Measurements from ENCODE around the gene HSD3B7. TPM values are rescaled to one million over a fixed set of nuclear protein-coding genes. Genes with fewer than 3 reads are reported as not detected.

Gene HSD3B7
- total RNA-seq, 2 experiments from 2014 or later = 0.69 to 0.98 TPM

DNA sequence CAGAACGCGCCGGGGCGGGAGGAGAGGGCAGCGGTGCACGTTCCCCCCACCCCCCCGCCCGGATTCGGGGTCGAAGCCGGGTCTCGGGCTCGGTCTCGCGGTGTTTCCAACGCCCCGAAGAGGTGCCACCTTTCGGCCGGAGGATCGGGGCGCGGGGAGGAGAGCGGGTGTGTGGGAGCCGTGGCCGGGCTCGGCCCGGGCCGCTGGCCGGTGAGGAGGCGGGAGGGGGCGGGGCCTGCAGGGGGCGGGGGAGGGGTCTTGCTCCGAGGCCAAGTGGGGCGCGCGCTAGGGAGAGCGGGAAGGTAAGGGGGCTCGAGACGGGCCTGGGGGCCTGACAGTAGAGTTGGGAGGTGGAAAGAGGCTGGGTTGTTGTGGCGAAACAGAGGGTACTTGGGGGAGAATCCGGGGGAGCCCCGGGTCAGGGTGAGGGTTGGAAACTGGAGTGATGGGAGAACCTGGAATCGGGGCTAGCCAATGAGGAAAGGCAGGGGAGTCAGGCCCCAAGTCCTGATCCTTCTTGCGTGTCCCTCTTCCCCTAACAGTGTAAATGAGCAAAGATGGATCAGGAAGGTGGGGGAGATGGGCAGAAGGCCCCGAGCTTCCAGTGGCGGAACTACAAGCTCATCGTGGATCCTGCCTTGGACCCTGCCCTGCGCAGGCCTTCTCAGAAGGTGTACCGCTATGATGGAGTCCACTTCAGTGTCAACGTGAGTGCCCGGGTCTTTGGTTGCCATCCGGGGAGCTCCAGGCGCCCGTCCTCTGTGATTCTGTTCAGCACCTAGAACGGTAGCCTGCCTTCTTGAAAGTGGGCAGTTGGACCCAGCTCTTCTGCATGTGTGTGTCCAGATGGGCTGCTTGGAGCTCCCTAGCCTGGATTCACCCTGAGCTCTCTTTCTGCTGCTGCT lies 26.6 kb upstream of the HSD3B7 start:
- Mint-ChIP-seq H3K9me3 (no peaks in the 10 kb centered on the region), H3K4me3 (peak overlapping the region; percentile 87), H3K27ac (peak overlapping the region; percentile 71), H3K36me3 (ENCODE audit: low read depth) (peaks cover 30% of the 10 kb centered on the region), H3K4me1 (ENCODE audit: low read depth) (peaks cover 31% of the 10 kb centered on the region), H3K27me3 (ENCODE audit: low read depth) (no peaks in the 10 kb centered on the region)
- intact Hi-C loops (cut with micrococcal nuclease) = loop anchor here (10.0 kb wide), 1 partner anchor 756 kb away; a partner anchor contains a TSS
- CTCF ChIA-PET = interaction anchor here (0.7 to 1.7 kb wide), 2 partner anchors 16 to 171 kb away, joined by 3 read pairs; no protein-coding TSS in a partner anchor
- no peak for DNase-seq

DNA sequence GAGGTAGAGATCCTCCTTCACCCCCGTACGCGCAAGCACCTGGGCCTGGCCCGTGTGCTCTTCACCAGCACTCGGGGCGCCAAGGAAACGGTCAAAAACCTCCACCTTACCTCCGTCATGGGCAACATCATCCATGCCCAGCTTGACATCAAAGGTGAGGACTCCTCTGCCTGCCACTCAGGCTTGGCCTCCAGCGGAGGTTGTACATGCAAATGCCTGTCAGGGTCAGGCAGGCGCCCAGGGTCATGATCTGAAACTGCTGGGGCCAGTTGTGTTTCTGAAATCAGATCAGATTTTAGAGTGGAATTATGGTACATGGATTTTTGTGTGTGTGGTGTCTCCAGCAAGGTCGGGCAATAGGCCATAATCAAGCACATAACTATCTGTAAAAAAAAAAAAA lies 23.6 kb upstream of the HSD3B7 start:
- no peak overlapping the region for H3K4me3 Mint-ChIP-seq
- DNase-seq = no peak
- intact Hi-C loops (cut with micrococcal nuclease) = no loop called here
- no peak overlapping the region for H3K27ac Mint-ChIP-seq
- H3K4me1 Mint-ChIP-seq (ENCODE audit: low read depth) = peaks cover 31% of the 10 kb centered on the region
- CTCF ChIA-PET = interaction anchor here (1.1 kb wide), 1 partner anchor 8 kb away, joined by 3 read pairs; no protein-coding TSS in a partner anchor
- H3K36me3 Mint-ChIP-seq (ENCODE audit: low read depth) = peaks cover 47% of the 10 kb centered on the region
- no peaks in the 10 kb centered on the region for H3K27me3 Mint-ChIP-seq (ENCODE audit: low read depth)
- H3K9me3 Mint-ChIP-seq = no peaks in the 10 kb centered on the region

DNA sequence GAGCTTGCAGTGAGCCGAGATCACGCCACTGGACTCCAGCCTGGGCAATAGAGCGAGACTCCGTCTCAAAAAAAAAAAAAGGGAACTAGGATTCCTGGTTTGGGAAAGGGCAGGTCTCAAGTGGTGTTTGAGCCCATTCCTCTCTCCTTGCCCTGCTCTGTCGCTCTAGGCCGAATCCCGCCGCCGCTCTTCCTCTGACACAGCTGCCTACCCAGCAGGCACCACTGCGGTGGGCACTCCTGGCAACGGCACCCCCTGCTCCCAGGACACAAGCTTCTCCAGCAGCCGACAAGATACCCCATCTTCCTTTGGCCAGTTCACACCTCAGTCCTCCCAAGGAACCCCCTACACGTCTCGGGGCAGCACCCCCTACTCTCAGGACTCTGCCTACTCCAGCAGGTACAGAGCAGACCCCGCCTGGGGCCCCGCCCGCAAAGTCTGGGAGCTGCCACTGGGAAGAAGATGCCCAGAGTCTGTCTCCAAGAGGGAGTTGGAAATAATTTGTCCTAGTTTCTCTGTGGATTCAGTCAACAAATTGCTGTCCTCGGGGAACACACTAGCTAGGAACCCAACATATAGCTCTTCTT lies 21.0 kb upstream of the HSD3B7 start:
- DNase-seq = no peak
- Mint-ChIP-seq H3K4me3 (no peak overlapping the region), H3K4me1 (ENCODE audit: low read depth) (peaks cover 23% of the 10 kb centered on the region), H3K36me3 (ENCODE audit: low read depth) (peaks cover 61% of the 10 kb centered on the region), H3K27ac (no peak overlapping the region), H3K27me3 (ENCODE audit: low read depth) (no peaks in the 10 kb centered on the region), H3K9me3 (no peaks in the 10 kb centered on the region)
- CTCF ChIA-PET = interaction anchor here (1.0 to 1.4 kb wide), 2 partner anchors 10 to 480 kb away, joined by 3 to 4 read pairs; no protein-coding TSS in a partner anchor
- intact Hi-C loops (cut with micrococcal nuclease) = no loop called here

DNA sequence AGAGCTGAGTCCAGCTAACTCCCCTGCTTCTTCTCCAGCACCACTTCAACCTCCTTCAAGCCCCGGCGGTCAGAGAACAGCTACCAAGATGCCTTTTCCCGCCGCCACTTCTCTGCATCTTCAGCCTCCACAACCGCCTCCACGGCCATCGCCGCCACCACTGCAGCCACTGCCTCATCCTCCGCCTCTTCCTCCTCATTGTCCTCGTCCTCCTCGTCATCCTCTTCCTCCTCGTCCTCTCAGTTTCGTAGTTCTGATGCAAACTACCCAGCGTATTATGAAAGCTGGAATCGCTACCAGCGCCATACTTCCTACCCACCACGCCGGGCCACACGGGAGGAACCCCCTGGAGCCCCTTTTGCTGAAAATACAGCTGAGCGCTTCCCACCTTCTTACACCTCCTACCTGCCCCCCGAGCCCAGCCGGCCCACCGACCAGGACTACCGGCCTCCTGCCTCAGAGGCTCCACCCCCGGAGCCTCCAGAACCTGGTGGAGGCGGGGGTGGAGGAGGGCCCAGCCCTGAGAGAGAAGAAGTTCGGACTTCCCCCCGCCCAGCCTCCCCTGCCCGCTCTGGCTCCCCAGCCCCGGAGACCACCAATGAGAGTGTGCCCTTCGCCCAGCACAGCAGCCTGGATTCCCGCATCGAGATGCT lies 20.3 kb upstream of the HSD3B7 start:
- Mint-ChIP-seq H3K27me3 (ENCODE audit: low read depth) (no peaks in the 10 kb centered on the region), H3K4me1 (ENCODE audit: low read depth) (peaks cover 17% of the 10 kb centered on the region), H3K9me3 (no peaks in the 10 kb centered on the region), H3K27ac (no peak overlapping the region), H3K4me3 (no peak overlapping the region), H3K36me3 (ENCODE audit: low read depth) (peaks cover 59% of the 10 kb centered on the region)
- intact Hi-C loops (cut with micrococcal nuclease) = no loop called here
- no peak for DNase-seq
- CTCF ChIA-PET = interaction anchor here (1.0 to 1.4 kb wide), 2 partner anchors 11 to 479 kb away, joined by 3 to 4 read pairs; no protein-coding TSS in a partner anchor

DNA sequence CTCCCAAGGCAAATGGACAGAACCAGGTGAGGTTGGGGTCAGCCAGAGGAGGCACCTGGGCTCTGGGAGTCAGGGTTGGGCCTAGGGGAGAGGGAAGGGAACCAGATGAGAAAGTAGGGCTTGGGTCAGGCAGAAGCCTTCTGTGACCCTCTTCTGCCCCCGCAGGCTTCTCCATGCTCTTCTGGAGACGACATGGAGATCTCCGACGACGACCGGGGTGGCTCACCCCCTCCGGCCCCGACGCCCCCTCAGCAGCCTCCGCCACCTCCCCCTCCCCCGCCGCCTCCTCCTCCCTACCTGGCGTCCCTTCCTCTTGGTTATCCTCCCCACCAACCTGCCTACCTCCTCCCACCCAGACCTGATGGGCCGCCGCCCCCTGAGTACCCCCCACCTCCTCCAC lies 19.6 kb upstream of the HSD3B7 start:
- no peak for DNase-seq
- H3K4me3 Mint-ChIP-seq = no peak overlapping the region
- CTCF ChIA-PET = interaction anchor here (1.7 kb wide), 1 partner anchor 11 kb away, joined by 7 read pairs; no protein-coding TSS in a partner anchor
- no peaks in the 10 kb centered on the region for H3K27me3 Mint-ChIP-seq (ENCODE audit: low read depth)
- H3K4me1 Mint-ChIP-seq (ENCODE audit: low read depth) = peaks cover 9% of the 10 kb centered on the region
- no peak overlapping the region for H3K27ac Mint-ChIP-seq
- no peaks in the 10 kb centered on the region for H3K9me3 Mint-ChIP-seq
- H3K36me3 Mint-ChIP-seq (ENCODE audit: low read depth) = peaks cover 52% of the 10 kb centered on the region
- intact Hi-C loops (cut with micrococcal nuclease) = no loop called here

DNA sequence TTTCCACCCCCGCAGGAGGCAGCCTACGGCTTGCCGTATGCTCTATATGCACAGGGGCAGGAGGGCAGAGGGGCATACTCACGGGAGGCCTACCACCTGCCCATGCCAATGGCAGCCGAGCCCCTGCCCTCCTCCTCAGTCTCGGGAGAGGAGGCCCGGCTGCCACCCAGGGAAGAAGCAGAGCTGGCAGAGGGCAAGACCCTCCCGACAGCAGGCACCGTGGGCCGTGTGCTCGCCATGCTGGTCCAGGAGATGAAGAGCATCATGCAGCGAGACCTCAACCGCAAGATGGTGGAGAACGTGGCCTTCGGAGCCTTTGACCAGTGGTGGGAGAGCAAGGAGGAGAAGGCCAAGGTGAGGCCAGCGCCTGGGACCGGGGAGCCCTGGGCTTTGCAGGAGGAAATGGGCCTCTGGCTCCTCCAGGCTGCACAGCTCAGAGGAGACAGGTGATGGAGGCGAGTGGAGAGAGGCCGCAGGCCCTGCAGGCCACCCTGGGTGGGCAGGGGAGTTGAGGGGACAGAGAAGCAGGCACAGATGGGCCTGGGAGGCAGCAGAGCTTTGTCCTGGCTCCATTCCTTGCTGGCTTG lies 18.9 kb upstream of the HSD3B7 start:
- no peak for DNase-seq
- H3K4me3 Mint-ChIP-seq = no peak overlapping the region
- peaks cover 55% of the 10 kb centered on the region for H3K36me3 Mint-ChIP-seq (ENCODE audit: low read depth)
- intact Hi-C loops (cut with micrococcal nuclease) = no loop called here
- H3K27me3 Mint-ChIP-seq (ENCODE audit: low read depth) = no peaks in the 10 kb centered on the region
- H3K4me1 Mint-ChIP-seq (ENCODE audit: low read depth) = peaks cover 8% of the 10 kb centered on the region
- no peaks in the 10 kb centered on the region for H3K9me3 Mint-ChIP-seq
- CTCF ChIA-PET = interaction anchor here (1.7 kb wide), 1 partner anchor 12 kb away, joined by 7 read pairs; no protein-coding TSS in a partner anchor
- no peak overlapping the region for H3K27ac Mint-ChIP-seq

DNA sequence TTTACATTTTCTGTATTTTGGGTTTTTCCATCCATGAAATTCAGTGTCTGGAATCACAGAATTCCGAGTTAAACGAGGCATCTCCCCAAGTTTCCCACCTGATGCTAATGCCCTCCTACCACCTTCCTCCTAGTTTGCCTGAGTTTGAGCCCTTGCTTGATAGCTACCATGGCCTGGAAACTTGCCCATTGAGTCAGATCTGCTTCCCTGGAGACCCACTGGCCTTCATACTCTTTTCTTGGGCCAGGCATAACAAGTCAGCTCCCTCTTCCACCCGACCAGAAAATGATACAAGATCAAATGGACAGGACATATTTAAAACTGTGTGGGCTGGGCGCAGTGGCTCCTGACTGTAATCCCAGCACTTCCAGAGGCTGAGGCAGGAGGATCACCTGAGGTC lies 17.2 kb upstream of the HSD3B7 start:
- H3K9me3 Mint-ChIP-seq = no peaks in the 10 kb centered on the region
- H3K27me3 Mint-ChIP-seq (ENCODE audit: low read depth) = no peaks in the 10 kb centered on the region
- H3K4me3 Mint-ChIP-seq = no peak overlapping the region
- peaks cover 8% of the 10 kb centered on the region for H3K4me1 Mint-ChIP-seq (ENCODE audit: low read depth)
- intact Hi-C loops (cut with micrococcal nuclease) = no loop called here
- H3K36me3 Mint-ChIP-seq (ENCODE audit: low read depth) = peaks cover 61% of the 10 kb centered on the region
- no peak for DNase-seq
- no peak overlapping the region for H3K27ac Mint-ChIP-seq
- CTCF ChIA-PET = interaction anchor here (0.8 kb wide), 1 partner anchor 11 kb away, joined by 3 read pairs; no protein-coding TSS in a partner anchor

DNA sequence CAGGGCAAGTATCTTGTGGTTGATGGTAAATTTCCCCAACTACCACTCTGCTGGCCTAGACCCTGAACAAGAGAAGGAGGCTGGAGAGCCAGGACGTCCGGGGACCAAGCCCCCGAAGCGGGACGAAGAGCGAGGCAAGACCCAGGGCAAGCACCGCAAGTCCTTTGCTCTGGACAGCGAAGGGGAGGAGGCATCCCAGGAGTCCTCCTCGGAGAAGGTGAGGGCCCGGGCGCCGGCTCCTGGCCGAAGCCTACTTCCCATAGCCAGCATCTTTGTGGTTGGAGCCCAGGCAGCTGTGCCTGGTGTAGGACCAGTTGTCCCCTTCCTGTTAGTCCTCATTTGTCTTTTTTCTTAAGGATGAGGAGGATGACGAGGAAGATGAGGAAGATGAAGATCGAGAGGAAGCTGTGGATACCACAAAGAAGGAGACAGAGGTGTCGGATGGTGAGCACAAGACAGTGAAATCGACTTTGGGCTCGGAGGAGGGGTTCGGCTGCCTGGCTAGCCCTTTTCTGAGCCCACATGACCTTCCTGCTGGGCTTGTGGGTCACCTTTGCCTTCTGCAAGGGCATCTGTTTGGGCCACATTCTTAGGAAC lies 15.7 kb upstream of the HSD3B7 start:
- Mint-ChIP-seq H3K4me1 (ENCODE audit: low read depth) (peaks cover 4% of the 10 kb centered on the region), H3K4me3 (no peak overlapping the region), H3K27ac (no peak overlapping the region), H3K36me3 (ENCODE audit: low read depth) (peaks cover 59% of the 10 kb centered on the region), H3K9me3 (no peaks in the 10 kb centered on the region), H3K27me3 (ENCODE audit: low read depth) (no peaks in the 10 kb centered on the region)
- intact Hi-C loops (cut with micrococcal nuclease) = no loop called here
- no peak for DNase-seq
- CTCF ChIA-PET = interaction anchor here (0.8 to 1.0 kb wide), 2 partner anchors 8 to 15 kb away, joined by 3 to 5 read pairs; no protein-coding TSS in a partner anchor

DNA sequence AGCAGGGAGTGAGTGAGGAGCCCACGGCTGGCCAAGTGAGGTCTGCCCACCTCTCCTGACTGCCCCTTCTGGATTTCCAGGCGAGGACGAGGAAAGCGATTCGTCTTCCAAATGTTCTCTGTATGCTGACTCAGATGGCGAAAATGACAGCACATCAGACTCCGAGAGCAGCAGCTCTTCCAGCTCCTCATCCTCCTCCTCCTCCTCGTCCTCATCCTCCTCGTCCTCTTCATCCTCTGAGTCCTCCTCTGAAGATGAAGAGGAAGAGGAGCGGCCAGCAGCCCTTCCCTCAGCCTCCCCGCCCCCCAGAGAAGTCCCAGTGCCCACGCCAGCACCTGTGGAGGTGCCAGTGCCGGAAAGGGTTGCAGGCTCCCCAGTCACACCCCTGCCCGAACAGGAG lies 13.7 kb upstream of the HSD3B7 start:
- CTCF ChIA-PET = no interaction called here

DNA sequence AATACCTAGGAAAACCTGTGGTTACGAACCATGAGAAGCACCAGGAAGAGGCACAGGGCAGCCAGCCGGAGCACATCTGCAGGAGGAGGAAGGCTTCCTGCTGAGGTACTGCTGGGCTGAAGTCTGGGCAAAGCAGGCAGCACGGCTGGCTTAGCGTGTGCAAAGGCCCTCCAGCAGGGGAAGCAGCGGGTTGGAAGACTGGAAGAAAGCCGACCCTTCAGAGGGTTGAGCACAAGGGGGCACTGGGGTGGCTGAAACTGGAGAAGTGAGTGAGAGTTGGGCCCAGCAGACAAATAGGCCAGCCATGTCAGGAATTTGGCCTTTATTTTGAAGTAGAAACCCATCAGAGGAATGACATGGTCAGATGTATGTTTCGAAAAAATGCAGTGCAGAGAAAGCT lies 12.1 kb upstream of the HSD3B7 start:
- Mint-ChIP-seq H3K27me3 (ENCODE audit: low read depth) (no peaks in the 10 kb centered on the region), H3K4me1 (ENCODE audit: low read depth) (peaks cover 2% of the 10 kb centered on the region), H3K36me3 (ENCODE audit: low read depth) (peaks cover 49% of the 10 kb centered on the region), H3K9me3 (no peaks in the 10 kb centered on the region), H3K27ac (no peak overlapping the region), H3K4me3 (no peak overlapping the region)
- intact Hi-C loops (cut with micrococcal nuclease) = no loop called here
- no peak for DNase-seq
- CTCF ChIA-PET = interaction anchor here (0.7 kb wide), 1 partner anchor 169 kb away, joined by 3 read pairs; no protein-coding TSS in a partner anchor

More for the DNA sequence above, 13.7 kb upstream of the HSD3B7 start:
- Mint-ChIP-seq H3K9me3 (no peaks in the 10 kb centered on the region), H3K36me3 (ENCODE audit: low read depth) (peaks cover 51% of the 10 kb centered on the region), H3K27ac (no peak overlapping the region), H3K27me3 (ENCODE audit: low read depth) (no peaks in the 10 kb centered on the region), H3K4me3 (no peak overlapping the region), H3K4me1 (ENCODE audit: low read depth) (no peaks in the 10 kb centered on the region)
- DNase-seq = no peak
- intact Hi-C loops (cut with micrococcal nuclease) = no loop called here

DNA sequence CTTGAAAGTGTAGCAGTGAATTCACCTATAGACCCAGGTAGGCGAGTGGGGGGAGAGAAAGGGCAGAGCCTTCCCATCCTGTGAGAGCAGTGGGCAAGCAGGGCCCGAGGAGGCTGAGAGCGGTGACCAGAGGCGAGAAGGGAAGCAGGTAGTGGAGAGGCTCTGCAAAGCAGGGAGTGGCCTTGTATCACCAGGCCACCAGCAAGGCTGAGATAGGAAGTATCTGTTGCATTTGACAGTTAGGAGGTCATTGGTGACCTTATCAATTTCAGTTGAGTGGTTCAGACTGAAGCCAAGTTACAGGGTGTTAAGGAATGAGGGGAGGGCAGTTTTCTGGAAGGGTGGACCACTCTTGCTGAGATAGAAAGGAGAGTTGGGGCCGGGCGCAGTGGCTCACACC lies 10.7 kb upstream of the HSD3B7 start:
- Mint-ChIP-seq H3K9me3 (no peaks in the 10 kb centered on the region), H3K27me3 (ENCODE audit: low read depth) (no peaks in the 10 kb centered on the region), H3K36me3 (ENCODE audit: low read depth) (peaks cover 47% of the 10 kb centered on the region), H3K27ac (no peak overlapping the region), H3K4me3 (no peak overlapping the region), H3K4me1 (ENCODE audit: low read depth) (peaks cover 2% of the 10 kb centered on the region)
- DNase-seq = no peak
- intact Hi-C loops (cut with micrococcal nuclease) = no loop called here
- CTCF ChIA-PET = no interaction called here
